Thyroid gland (tissue), 4 donors: Measurements from ENCODE around the gene EXOSC1.

Experiments used
- POLR2A ChIP-seq, 2 donors: fragments of 450-650 bp; IDR thresholded peaks; one replicate each; pipeline ENCODE4 v1.6.1; 2017; ENCODE audit warnings: antibody characterized with exemption in 2 of 2, mild to moderate bottlenecking in 2 of 2, moderate library complexity in 1 of 2
- TF ChIP-seq, protein P1 (sequence below), 6 experiments: fragments of 200-600 bp in 3 of 6; fragments of 450-650 bp in 3 of 6; sonication (generic) in 3 of 6; IDR thresholded peaks; one replicate each; pipeline ENCODE4 v1.5.1; 2016 to 2019; ENCODE audit warnings: antibody characterized with exemption in 6 of 6, mild to moderate bottlenecking in 2 of 6, inconsistent platforms in 1 of 6, moderate library complexity in 1 of 6

DNA sequence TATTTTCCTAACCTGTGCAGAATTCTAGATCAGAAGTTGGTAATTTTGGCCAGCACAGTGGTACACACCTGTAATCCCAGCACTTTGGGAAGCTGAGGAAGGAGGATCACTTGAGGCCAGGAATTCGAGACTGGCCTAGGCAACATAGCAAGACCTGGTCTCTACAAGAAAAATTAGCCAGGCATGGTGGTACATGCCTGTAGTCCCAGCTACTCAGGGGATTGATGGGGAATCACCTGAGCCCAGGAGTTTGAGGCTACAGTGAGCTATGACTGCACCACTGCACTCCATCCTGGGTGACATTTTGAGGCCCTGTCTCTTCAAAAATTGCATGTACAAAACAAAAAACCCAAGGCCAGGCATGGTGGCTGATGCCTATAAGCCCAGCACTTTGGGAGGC lies 11.2 kb downstream of the EXOSC1 start:
- TF ChIP-seq, protein P1, sequence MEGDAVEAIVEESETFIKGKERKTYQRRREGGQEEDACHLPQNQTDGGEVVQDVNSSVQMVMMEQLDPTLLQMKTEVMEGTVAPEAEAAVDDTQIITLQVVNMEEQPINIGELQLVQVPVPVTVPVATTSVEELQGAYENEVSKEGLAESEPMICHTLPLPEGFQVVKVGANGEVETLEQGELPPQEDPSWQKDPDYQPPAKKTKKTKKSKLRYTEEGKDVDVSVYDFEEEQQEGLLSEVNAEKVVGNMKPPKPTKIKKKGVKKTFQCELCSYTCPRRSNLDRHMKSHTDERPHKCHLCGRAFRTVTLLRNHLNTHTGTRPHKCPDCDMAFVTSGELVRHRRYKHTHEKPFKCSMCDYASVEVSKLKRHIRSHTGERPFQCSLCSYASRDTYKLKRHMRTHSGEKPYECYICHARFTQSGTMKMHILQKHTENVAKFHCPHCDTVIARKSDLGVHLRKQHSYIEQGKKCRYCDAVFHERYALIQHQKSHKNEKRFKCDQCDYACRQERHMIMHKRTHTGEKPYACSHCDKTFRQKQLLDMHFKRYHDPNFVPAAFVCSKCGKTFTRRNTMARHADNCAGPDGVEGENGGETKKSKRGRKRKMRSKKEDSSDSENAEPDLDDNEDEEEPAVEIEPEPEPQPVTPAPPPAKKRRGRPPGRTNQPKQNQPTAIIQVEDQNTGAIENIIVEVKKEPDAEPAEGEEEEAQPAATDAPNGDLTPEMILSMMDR (IDR thresholded peaks at IDR 0.05) = no peak
- no peak for TF ChIP-seq POLR2A (IDR thresholded peaks at IDR 0.05)
